ENCODE results near the gene NR4A3.
"Not testable (repeated sequence)": the region's sequence is repeated elsewhere in the genome, so short reads cannot be mapped to it uniquely, and the experiment has no call there.

NR4A3 gene

GRCh38 chr9:99835142-99835541, 13.5 kb downstream of the NR4A3 start:
- no peak for DNase-seq

- no peak for DNase-seq
Measured at GRCh38 chr9:99835581-99835980, 13.9 kb downstream of the NR4A3 start.

DNA sequence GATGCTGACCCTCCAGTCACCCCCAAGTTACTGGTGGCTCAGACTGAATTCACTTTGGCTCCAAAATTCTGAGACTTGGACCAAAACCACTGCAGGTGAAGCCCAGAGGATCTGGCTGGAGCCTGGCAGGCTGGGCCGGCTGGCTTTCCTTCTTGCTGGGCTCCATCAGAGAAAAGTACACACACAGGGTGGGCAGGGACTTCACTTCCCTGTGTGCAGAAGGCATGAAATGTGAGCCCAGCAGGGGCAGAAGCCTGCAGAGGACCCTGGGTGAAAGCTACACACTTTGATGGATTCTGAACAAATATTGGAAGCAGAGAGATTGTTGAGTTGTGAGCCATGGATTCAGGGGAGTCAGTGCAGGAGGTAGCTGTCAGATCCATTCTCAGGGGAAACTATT, 18.4 kb downstream of the NR4A3 start:
- no peak for DNase-seq

GRCh38 chr9:99845063-99845462, 23.4 kb downstream of the NR4A3 start:
- DNase-seq, result no peak

GRCh38 chr9:99848447-99848846, 26.8 kb downstream of the NR4A3 start:
- DNase-seq, result no peak

DNA sequence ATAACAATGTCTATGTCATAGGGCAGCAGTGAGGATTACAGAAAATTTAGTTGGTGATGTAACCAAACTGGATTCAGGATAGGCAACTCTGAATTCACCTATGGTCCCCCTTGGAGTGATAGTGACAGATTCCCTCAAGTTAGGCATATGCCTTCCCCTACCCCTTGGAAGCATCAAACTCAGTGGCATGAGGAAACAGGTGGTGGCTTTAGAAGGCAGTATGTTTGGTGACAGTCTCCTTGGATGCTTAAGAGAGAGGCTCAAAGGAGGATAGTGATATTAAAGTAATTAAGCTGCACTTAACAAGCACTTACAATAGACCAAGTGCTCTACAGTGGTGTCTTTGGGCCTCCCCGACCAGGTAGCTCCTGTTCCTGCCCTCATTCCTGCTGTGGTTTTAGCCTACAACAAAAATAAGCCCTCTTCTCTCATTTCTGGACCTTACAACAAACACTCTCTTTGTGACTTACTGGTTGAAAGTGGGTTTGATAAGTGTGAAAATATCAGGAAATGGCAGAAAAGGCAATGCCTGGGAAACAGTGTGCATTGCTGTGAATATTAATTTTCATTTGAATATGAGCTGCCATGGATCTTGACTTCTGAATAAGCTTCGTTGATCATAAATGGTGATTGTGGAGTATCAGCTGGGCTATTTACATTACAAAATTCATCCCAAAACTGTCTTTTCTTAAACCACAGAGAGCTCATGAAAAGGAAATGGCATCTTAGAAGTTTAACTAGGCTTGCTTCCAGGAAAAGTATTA, 29.2 kb downstream of the NR4A3 start:
- no peak for DNase-seq

DNA sequence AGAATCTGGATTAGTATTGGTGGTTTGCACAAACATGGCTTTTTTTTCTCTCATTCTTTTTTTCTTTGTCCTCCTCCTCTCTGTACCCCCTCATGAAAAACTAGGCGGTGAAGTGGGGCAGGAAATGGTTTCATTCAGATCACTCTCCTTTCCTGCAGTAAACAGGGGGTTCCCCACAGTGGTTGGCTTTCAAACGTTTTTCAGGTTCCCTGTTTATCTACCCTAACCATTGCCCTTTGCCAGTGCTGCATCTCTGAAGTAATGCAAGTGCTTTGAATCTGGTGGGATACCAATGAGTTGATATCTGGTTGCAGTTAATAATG, 29.8 kb downstream of the NR4A3 start:
- peak; percentile 64 for DNase-seq

DNA sequence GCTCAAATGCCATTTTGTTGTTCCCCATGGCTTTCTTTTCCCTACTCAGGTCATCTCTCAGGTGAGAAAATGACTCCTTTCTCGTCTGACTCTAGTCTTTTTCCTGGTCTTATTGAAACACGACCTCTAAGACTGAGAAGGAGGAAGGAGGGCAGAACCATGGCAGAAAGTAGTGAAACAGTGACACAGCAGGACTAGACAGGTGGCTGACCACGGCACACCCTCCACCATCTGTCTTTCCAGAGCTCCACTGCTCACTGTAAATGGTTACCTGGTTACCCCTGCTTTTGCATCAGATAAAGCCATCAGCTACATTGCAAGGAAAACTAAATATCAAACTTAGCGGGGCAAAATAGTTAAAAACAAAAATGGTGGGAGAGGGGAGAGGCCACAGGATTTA, 30.9 kb downstream of the NR4A3 start:
- no peak for DNase-seq

DNA sequence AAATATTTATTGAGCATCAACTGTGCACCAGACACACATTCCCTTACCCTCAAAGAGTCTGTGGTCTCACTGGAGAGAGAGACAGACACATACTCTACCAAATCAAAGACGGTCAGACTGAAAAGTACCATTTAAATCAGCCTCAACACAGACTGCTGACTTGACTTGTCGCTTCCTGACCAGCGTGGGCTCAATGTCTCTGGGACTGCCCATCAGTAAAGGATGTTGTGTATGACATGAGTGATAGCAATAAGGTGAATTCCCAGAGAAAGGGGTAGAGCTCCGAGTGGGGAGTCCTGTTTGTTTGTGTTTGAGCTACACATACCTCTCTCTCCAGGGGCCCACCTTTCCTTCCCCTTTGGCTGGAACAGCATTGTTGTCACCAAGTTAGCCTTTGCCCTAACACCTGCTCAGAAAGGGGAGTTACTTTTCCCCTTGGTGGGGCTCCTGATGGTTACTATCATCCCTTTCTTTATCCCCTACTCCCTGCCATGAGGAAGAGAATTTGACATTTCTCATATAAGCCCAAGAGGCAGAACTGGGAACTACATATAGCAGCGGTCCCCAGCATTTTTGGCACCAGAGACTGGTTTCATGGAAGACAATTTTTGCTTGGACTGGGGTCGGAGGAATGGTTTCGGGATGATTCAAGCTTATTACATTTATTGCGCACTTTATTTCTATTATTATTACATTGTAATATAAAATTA, 33.9 kb downstream of the NR4A3 start:
- DNase-seq, result no peak

DNA sequence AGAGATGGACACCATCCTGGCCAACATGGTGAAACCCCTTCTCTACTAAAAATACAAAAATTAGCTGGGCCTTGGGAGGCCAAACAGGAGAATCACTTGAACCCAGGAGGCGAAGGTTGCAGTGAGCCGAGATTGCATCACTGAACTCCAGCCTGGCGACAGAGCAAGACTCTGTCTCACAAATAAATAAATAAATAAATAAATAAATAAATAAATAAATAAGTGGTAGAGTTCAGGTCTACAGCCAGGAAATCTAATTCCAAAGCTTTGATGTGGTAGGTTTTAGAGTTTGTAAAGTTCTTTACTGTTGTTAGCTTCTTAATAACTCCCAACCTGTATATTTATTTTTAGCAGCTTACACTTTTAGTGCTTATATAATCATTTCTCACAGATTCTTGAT, 35.9 kb downstream of the NR4A3 start:
- DNase-seq, result not testable (repeated sequence)

DNA sequence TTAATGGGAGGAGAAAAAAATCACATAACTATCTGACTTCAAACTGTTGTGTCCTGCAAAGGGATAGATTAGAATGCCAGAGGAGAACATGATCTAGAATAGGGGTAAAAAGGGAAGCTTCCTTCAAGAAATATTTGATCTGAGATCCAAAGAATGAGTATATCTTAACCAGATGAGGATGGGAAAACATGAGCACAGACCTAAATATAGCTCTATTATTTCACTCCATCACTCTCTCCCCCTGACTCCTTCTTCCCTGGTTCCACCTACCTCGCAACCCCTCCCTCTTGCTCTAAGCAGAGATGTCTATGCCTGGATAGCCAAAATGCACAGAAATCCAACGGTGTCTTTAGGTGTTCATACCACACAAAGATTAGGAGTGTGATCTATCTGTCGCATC, 36.4 kb downstream of the NR4A3 start:
- DNase-seq, result no peak

DNA sequence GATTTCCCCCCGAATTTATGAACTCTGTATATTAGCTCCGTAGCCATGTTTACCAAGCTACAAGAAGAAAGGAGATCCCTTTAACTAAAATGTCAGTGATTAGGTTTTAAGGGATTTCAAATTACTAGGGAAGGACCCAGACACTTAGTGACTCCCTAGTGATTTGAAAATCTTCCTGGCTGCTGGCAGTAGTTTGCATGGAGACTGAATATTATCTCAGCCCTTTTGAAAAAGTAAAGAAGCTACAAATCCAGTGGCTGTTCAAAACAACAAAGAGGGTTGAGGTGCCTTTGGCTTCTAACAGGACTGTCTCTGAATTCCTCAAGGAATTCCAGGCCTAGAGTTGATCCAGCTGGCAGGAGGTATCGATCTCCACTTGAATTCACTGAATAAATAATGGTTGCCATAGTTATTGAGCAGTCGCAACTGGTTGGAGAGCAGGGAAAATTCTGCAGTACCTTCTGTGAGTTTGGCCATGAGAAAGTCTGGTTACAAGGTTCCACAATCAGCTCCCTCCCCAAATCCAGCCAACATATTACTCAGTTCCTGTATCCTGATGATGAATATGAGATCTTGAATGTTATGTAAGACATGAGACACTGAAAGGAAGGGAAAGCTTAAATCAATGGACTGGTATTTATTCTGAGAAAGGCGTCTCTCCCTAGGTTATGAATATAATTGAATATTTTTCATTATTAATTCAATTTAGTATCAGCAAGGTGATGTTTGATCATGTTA, 37.7 kb downstream of the NR4A3 start:
- no peak for DNase-seq

DNA sequence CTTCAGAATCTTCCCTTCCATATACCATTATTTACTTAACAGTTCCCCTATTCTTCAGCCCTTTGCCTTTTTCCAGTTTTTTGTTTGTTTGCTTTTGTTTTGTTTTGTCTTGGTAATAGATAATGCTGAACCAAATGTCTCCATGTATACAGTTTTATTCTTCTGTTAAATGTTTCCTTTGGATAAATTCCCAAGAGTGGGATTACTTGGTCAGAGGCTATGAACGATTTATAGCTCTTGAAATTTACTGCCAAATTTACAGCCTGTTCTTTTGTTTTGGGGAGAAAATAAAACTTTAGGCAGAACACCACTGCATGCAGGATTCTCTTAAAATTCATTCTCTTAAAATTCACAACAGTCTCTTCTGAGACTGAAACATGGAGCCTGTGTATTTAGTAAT, 38.6 kb downstream of the NR4A3 start:
- DNase-seq, result no peak

GRCh38 chr9:99863955-99864354, 42.3 kb downstream of the NR4A3 start:
- DNase-seq, result no peak

- DNase-seq, result no peak
Measured at GRCh38 chr9:99866398-99866797, 44.7 kb downstream of the NR4A3 start.

DNA sequence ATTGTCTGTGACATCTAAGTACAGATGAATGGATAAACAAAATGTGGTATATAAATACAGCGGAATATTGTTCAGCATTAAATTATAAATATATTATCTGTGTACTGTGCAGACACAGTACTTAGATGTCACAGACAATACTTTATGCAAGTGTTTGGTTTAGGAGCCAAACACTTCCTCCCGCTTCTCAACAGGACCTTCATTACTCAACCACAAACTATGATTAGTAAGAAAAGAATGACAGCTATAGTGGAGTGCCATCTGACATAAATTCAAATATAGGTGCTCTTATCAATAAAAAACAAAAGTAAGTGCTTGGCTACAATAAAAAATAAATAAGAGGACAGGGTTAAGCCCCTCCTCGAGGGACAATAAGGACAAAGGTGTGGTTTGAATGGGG, 45.9 kb downstream of the NR4A3 start:
- DNase-seq, result no peak

GRCh38 chr9:99867968-99868367, 46.3 kb downstream of the NR4A3 start:
- no peak for DNase-seq

DNA sequence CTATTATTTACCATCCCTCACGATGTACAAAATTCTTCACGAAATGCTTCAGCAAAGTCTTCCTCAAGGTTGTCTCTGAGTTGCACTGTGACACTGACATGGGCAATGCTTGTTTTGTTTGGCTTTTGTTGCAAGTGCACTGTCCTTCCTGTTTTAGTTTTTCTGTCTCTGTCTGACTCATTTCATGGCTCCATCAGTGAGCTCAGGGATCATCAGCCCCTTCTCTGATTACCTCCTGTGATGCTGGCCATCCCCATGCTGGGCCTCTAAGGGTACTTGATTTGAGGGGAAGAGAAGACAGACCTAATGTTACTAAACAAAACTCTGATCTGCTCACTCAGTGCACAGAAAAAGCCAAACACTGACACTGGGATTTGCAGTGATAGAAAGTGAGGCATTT, 47.2 kb downstream of the NR4A3 start:
- DNase-seq, result no peak

GRCh38 chr9:99870126-99870525, 48.4 kb downstream of the NR4A3 start:
- no peak for DNase-seq

GRCh38 chr9:99873531-99873930, 51.8 kb downstream of the NR4A3 start:
- no peak for DNase-seq

GRCh38 chr9:99873943-99874584, 52.4 kb downstream of the NR4A3 start:
- DNase-seq, result no peak

- no peak for DNase-seq
Measured at GRCh38 chr9:99876190-99876589, 54.5 kb downstream of the NR4A3 start.

- DNase-seq, result no peak
Measured at GRCh38 chr9:99878651-99879050, 57.0 kb downstream of the NR4A3 start.

GRCh38 chr9:99881769-99882168, 60.1 kb downstream of the NR4A3 start:
- no peak for DNase-seq
